Gastroesophageal sphincter (tissue), 4 donors: Measurements from ENCODE around the gene CEP170. TPM values are rescaled to one million over a fixed set of nuclear protein-coding genes. Genes with fewer than 3 reads are reported as not detected.

Experiments
- ATAC-seq: fragments of 150-250 bp; one replicate; pipeline ENCODE4 v1.9.1; 2016; ENCODE audit warnings: mild to moderate bottlenecking, moderate library complexity
- H3K27ac ChIP-seq, 4 donors: fragments of 200-600 bp; sonication (generic) in 3 of 4; 1 replicate in 3 of 4; 2 replicates in 1 of 4; pipeline ENCODE4 v1.5.1; 2016 to 2019
- H3K27me3 ChIP-seq: fragments of 200-600 bp; sonication (generic); one replicate; pipeline ENCODE4 v1.5.1; 2019
- H3K36me3 ChIP-seq, 2 donors: fragments of 200-600 bp; sonication (generic); one replicate each; pipeline ENCODE4 v1.5.1; 2019; ENCODE audit warnings: control low read depth in 1 of 2
- H3K4me1 ChIP-seq, 3 donors: fragments of 200-600 bp; sonication (generic); 1 replicate in 2 of 3; 2 replicates in 1 of 3; pipeline ENCODE4 v1.5.1; 2016 to 2019; ENCODE audit warnings: control low read depth in 2 of 3
- H3K4me3 ChIP-seq, 2 donors: fragments of 200-600 bp; sonication (generic); one replicate each; pipeline ENCODE4 v1.5.1; 2019; ENCODE audit warnings: mild to moderate bottlenecking in 1 of 2, moderate library complexity in 1 of 2
- H3K9me3 ChIP-seq, 3 donors: fragments of 200-600 bp; sonication (generic); one replicate each; pipeline ENCODE4 v1.5.1; 2017 to 2019; ENCODE audit warnings: control low read depth in 2 of 3
- CTCF ChIP-seq, 4 experiments: fragments of 200-600 bp in 2 of 4; fragments of 450-650 bp in 2 of 4; sonication (generic) in 1 of 4; IDR thresholded peaks; one replicate each; pipeline ENCODE4 v1.5.1; 2017 to 2019; ENCODE audit warnings: antibody characterized with exemption in 4 of 4, mild to moderate bottlenecking in 2 of 4, moderate library complexity in 2 of 4
- EP300 ChIP-seq: sonication (generic); formaldehyde crosslinking; IDR thresholded peaks from one replicate; pipeline ENCODE4 v1.6.1; 2017; ENCODE audit warnings: antibody characterized with exemption, mild to moderate bottlenecking
- POLR2A ChIP-seq, 2 donors: fragments of 450-650 bp; IDR thresholded peaks; one replicate each; pipeline ENCODE4 v1.6.1; 2017; ENCODE audit warnings: antibody characterized with exemption in 2 of 2, mild to moderate bottlenecking in 2 of 2, moderate library complexity in 1 of 2
- POLR2AphosphoS5 ChIP-seq: sonication (generic); formaldehyde crosslinking; IDR thresholded peaks from one replicate; pipeline ENCODE4 v1.6.1; 2017; ENCODE audit warnings: antibody characterized with exemption
- WGBS, 2 donors: methylation state at CpG; one replicate each; pipeline ENCODE4 v1.1.5; 2018; ENCODE audit warnings: low coverage in 1 of 2; 5-methylcytosine and 5-hydroxymethylcytosine counted together
- total RNA-seq, 4 donors: library from RNA; depleted of rRNA; stranded (reverse); fragments of >200 nt; gene quantifications; one replicate each; pipeline ENCODE4 v1.1.0, GENCODE V29; 2016

The CEP170 gene
- total RNA-seq, 4 donors from 2014 or later = 33.1 to 53.5 (median 41.6) TPM

GRCh38 chr1:243267914-243268653, 13.0 kb upstream of the CEP170 start:
- Histone ChIP-seq H3K27ac (no peak overlapping the region), H3K27me3 (no peaks in the 10 kb centered on the region), H3K4me3 (no peak overlapping the region), H3K4me1 (peaks cover 0 to 51% (median 0%) of the 10 kb centered on the region in 3 donors), H3K9me3 (no peaks in the 10 kb centered on the region), H3K36me3 (peaks cover 0 to 17% of the 10 kb centered on the region in 2 donors)
- 66 to 84% methylated on average over 10 to 12 of the region's 12 CpGs for WGBS, 2 donors
- TF ChIP-seq EP300 (no peak), POLR2A (IDR thresholded peaks at IDR 0.05) (no peak), POLR2AphosphoS5 (no peak), CTCF (IDR thresholded peaks at IDR 0.05) (no peak)
- no peak for ATAC-seq

DNA sequence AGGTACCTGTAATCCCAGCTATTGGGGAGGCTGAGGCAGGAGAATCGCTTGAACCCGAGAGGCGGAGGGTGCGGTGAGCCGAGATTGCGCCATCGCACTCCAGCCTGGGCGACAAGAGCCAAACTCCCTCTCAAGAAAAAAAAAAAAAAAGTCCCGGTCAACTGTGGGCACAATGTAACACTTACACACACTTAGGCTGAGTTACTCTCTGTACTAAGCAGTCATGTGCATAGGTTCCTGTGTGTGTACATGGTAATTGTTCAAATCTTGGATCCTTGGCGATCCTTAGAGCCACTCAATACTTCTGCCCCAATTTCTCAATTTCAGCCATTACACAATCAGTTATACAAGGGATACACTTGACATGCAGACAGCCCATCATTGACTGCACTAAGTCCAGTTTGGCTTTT, 12.4 kb upstream of the CEP170 start:
- Histone ChIP-seq H3K36me3 (peaks cover 0 to 17% of the 10 kb centered on the region in 2 donors), H3K4me1 (peaks cover 0 to 51% (median 0%) of the 10 kb centered on the region in 3 donors), H3K9me3 (no peaks in the 10 kb centered on the region), H3K4me3 (no peak overlapping the region), H3K27me3 (no peaks in the 10 kb centered on the region), H3K27ac (no peak overlapping the region)
- 93 to 95% methylated on average over 3 of the region's 10 CpGs for WGBS, 2 donors
- TF ChIP-seq POLR2A (IDR thresholded peaks at IDR 0.05) = no peak
- no peak for TF ChIP-seq CTCF (IDR thresholded peaks at IDR 0.05)
- no peak for TF ChIP-seq POLR2AphosphoS5
- TF ChIP-seq EP300 = no peak
- peak; percentile 72 for ATAC-seq

DNA sequence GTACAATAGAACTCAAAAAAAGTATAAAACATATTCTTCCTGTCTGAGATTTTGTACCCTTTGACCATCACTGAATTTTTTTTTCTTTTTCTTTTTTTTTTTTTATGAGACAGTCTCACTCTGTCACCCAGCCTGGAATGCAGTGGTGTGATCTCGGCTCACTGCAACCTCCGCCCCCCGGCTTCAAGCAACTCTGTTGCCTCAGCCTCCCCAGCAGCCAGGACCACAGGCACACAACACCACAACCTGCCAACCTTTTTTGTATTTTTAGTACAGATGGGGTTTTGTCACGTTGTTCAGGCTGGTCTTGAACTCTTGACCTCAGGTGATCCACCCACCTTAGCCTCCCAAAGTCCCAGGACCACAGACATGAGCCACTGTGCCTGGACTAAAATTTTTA, 11.2 kb upstream of the CEP170 start:
- no peaks in the 10 kb centered on the region for H3K27me3 ChIP-seq
- no peaks in the 10 kb centered on the region for H3K9me3 ChIP-seq
- WGBS, 2 donors = 80 to 90% methylated on average over 1 to 4 of the region's 4 CpGs
- no peak overlapping the region for H3K27ac ChIP-seq
- no peak overlapping the region for H3K4me3 ChIP-seq
- peaks cover 0 to 6% of the 10 kb centered on the region in 2 donors for H3K36me3 ChIP-seq
- peaks cover 0 to 51% (median 0%) of the 10 kb centered on the region in 3 donors for H3K4me1 ChIP-seq
- TF ChIP-seq POLR2AphosphoS5 (no peak), POLR2A (IDR thresholded peaks at IDR 0.05) (no peak), CTCF (IDR thresholded peaks at IDR 0.05) (no peak), EP300 (no peak)
- ATAC-seq = no peak

GRCh38 chr1:243264717-243265116, 9.6 kb upstream of the CEP170 start:
- Histone ChIP-seq H3K27ac (peak overlapping the region in 3 of 4 donors; percentile 20 to 32 (median 29)), H3K9me3 (no peaks in the 10 kb centered on the region), H3K27me3 (no peaks in the 10 kb centered on the region), H3K4me3 (no peak overlapping the region), H3K36me3 (no peaks in the 10 kb centered on the region), H3K4me1 (peaks cover 0 to 44% (median 0%) of the 10 kb centered on the region in 3 donors)
- peak; percentile 41 for ATAC-seq
- WGBS, 2 donors = 41 to 83% methylated on average over 2 of the region's 2 CpGs
- TF ChIP-seq POLR2AphosphoS5 (no peak), CTCF (IDR thresholded peaks at IDR 0.05) (no peak), EP300 (no peak), POLR2A (IDR thresholded peaks at IDR 0.05) (no peak)

DNA sequence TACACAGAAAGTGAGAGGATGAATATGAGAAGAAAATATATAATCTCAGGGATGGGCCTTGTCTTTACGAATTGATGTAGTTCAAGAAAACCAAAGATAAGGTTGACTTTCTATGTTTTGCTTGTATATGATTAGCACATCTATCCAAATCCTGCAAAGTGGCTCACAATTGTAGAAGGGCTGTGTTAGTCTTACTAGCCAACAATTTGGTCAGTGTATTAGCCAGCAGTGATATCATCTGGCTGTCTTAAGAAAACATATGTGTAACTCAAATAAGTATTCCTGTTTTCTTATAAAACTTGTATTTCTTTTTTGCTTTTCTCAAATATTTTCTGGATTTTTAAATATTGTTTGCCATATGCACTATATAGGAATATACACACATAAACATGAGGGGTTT, 6.3 kb upstream of the CEP170 start:
- no peak for ATAC-seq
- H3K4me3 ChIP-seq = no peak overlapping the region
- peak overlapping the region in 2 of 4 donors; percentile 6 to 38 for H3K27ac ChIP-seq
- TF ChIP-seq CTCF (IDR thresholded peaks at IDR 0.05) (no peak), POLR2AphosphoS5 (no peak), POLR2A (IDR thresholded peaks at IDR 0.05) (no peak), EP300 (no peak)
- no peaks in the 10 kb centered on the region for H3K36me3 ChIP-seq
- H3K27me3 ChIP-seq = no peaks in the 10 kb centered on the region
- no peaks in the 10 kb centered on the region for H3K9me3 ChIP-seq
- H3K4me1 ChIP-seq = peaks cover 0 to 45% (median 0%) of the 10 kb centered on the region in 3 donors
- 60 to 67% methylated on average over 1 of the region's 1 CpG for WGBS, 2 donors
